ENCODE data around the gene ITPRID2.

GRCh38 chr2:181861379-181861778, 30.2 kb upstream of the ITPRID2 start:
- TF ChIP-seq, protein P1, sequence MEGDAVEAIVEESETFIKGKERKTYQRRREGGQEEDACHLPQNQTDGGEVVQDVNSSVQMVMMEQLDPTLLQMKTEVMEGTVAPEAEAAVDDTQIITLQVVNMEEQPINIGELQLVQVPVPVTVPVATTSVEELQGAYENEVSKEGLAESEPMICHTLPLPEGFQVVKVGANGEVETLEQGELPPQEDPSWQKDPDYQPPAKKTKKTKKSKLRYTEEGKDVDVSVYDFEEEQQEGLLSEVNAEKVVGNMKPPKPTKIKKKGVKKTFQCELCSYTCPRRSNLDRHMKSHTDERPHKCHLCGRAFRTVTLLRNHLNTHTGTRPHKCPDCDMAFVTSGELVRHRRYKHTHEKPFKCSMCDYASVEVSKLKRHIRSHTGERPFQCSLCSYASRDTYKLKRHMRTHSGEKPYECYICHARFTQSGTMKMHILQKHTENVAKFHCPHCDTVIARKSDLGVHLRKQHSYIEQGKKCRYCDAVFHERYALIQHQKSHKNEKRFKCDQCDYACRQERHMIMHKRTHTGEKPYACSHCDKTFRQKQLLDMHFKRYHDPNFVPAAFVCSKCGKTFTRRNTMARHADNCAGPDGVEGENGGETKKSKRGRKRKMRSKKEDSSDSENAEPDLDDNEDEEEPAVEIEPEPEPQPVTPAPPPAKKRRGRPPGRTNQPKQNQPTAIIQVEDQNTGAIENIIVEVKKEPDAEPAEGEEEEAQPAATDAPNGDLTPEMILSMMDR (optimal IDR thresholded peaks at IDR 0.05 in 1 of 3, IDR thresholded peaks at IDR 0.05 in 1 of 3, conservative IDR thresholded peaks at IDR 0.05 in 1 of 3; ENCODE audit: extremely low read depth in 1 of 3, insufficient read depth in 2 of 3, low read length in 3 of 3) = no peak
- TF ChIP-seq EZH2 (IDR thresholded peaks at IDR 0.05; ENCODE audit: low read length) = no peak

All from keratinocyte (primary cell).